Bone marrow (tissue), 2 donors: ENCODE results near the gene APOC3.
"Not testable (repeated sequence)": the region's sequence is repeated elsewhere in the genome, so short reads cannot be mapped to it uniquely, and the experiment has no call there.

ENCODE experiments used
- DNase-seq, 2 donors: peaks; one replicate each; lab custom pipeline; 2025; lab: John Stamatoyannopoulos, UW

Gene APOC3

DNA sequence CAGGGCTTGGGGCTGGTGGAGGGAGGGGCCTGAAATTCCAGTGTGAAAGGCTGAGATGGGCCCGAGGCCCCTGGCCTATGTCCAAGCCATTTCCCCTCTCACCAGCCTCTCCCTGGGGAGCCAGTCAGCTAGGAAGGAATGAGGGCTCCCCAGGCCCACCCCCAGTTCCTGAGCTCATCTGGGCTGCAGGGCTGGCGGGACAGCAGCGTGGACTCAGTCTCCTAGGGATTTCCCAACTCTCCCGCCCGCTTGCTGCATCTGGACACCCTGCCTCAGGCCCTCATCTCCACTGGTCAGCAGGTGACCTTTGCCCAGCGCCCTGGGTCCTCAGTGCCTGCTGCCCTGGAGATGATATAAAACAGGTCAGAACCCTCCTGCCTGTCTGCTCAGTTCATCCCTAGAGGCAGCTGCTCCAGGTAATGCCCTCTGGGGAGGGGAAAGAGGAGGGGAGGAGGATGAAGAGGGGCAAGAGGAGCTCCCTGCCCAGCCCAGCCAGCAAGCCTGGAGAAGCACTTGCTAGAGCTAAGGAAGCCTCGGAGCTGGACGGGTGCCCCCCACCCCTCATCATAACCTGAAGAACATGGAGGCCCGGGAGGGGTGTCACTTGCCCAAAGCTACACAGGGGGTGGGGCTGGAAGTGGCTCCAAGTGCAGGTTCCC lies at the start of gene APOC3:
Gene APOC3, plus strand, starts transcription at position 383 of the 659 bp plus-strand sequence. CDS start 676 bp downstream, outside the sequence.
- DNase-seq = no peak

DNA sequence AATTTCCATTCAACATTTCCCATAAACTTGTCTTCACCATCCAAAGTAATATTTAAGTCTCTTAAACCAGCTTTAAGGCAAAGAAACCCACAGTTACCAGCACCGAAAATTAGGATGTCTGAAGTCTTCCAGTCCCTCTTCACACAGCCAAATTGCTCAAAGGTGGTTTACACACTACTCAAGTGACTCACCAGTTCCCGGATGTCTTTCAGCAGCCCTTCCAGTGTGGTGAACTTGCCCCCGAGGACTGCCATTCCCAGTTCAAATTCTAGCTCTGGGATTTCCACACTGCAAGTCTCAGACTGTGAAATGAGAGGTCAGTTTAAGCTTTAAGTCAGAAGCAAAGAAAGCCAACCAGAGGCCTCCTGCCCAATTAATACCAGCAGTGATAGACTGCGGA lies 47.0 kb upstream of the APOC3 start:
- no peak for DNase-seq

DNA sequence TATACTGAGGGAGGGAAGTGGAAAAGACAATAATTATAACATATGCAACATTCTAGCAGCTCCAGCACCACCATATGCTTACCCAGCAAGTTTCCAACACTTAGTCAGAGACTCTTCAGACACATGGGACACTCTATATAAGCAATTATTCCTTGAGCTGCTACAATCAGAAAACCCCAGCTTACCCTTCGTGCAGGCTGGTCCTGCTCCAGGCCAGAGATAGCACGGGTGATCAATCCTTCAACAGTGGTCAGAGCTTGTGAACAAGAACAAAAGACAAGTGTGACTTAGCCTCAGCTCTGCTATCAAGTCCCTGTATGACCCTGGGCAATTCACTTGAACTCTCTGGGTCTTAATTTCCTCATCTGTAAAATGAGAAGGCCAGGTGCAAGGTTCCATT lies 43.4 kb upstream of the APOC3 start:
- no peak for DNase-seq

DNA sequence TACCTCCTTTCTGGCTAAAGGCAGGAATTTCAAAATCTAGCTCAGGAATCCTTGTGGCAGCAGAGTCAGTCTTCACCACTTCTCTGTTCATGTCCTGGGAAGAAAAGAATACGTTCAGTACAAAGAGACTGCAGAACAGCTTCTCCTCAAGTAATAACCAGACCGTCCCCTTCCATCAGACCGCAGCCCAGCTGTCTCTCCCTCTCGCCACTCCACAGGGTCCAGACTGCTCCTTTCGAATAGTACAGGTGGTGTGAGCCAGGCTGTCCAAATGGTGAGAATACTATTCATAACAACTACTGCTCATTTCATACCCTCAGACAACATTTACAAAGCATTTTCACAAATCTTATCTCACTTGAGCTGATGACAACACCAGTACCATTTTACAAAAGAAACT lies 42.7 kb upstream of the APOC3 start:
- no peak for DNase-seq

- no peak for DNase-seq
Measured at GRCh38 chr11:116787436-116787785, 42.3 kb upstream of the APOC3 start.

GRCh38 chr11:116787786-116788486 lies 41.8 kb upstream of the APOC3 start, which contains the start of gene ZPR1:
TSS of gene ZPR1 (minus strand) at chr11:116788023. CDS start at chr11:116787990, 33 bp downstream.
- DNase-seq = peak; percentile 73 to 83

DNA sequence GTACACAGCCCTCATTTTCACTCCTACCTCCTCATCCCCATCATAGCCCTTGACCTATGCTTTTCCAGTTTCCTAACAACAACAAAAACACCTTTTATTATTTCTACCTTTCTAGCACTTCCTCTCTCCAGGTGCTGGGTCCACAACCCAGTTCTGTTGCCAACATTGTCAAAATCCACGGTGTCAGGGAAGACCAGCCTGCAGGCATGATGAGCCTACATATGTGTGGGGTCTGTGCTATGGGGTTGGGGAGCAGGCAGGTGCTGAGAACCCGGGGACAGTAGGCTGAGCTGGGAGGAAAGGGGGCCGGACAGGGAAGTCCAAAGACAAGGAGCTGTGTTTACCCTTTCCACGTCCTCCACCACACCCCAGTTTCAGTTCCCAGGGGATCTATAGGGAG lies 41.2 kb upstream of the APOC3 start:
- no peak for DNase-seq

DNA sequence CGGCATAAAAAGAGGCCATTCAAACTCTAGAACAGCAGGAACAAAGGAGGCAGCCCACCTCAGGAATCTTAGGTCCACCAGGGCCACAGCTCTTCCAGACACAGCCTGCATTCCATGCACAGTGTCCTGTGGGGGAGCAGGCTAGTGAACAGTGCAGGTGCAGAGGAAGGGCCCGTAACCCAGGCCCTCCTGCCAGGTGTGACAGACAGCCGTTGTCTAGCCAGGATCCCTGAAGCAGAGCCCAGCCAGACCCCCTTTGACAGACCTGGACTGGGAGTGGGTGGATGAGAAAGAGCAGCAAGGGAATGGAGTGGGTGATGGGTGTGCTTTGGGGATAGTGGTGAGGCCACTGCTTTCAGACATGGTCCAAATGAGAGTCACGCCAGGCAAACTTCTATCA lies 40.7 kb upstream of the APOC3 start:
- no peak for DNase-seq

- no peak for DNase-seq
Measured at GRCh38 chr11:116790167-116791001, 39.3 kb upstream of the APOC3 start.

DNA sequence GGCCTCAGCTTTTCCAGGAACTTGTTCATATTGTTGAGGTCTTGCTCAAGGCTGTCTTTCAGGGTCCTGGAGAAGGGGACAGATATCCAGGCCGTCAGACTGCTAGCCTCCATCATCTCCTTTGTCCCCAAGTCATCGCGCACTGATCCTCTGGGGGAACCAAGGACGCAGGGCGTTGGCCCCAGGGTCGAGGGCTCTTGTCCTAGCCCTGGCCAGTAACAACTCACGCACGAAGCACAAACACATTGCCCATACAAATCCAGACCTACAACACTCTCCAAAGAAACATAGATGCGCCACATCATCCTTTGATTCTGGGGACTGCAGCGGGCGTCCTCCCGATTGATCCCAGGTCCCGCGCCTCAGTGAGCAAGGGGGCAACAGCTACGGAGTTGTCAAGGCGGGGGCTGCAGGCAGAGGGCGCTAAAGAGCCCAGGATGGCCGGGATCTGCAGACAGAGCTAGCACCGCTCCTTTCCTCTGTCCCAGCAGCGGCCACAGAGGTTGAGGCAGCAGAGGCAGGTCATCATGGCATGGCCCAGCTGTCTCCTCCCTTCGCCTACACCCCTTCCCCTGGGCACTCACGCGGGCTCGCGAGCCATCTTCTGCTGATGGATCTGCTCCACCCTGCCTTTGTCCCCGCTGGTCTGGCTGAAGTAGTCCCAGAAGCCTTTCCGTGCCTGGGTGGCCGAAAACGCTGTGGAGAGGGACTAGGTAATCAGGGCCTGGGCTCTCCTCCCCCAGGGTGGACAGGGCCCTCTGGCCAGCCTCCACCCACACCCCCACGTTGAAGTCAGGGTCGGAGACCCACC lies 38.5 kb upstream of the APOC3 start:
- DNase-seq = peak; percentile 47 to 48

GRCh38 chr11:116791813-116792143 lies 37.9 kb upstream of the APOC3 start, which contains the start of gene APOA5:
TSS of gene APOA5 (minus strand) at chr11:116791879. CDS start at chr11:116791860, 19 bp downstream.
- DNase-seq = no peak

GRCh38 chr11:116792144-116792868 lies 37.4 kb upstream of the APOC3 start:
- no peak for DNase-seq

GRCh38 chr11:116792869-116793771 lies 36.6 kb upstream of the APOC3 start:
- no peak for DNase-seq

GRCh38 chr11:116793772-116794097 lies 36.0 kb upstream of the APOC3 start:
- no peak for DNase-seq

DNA sequence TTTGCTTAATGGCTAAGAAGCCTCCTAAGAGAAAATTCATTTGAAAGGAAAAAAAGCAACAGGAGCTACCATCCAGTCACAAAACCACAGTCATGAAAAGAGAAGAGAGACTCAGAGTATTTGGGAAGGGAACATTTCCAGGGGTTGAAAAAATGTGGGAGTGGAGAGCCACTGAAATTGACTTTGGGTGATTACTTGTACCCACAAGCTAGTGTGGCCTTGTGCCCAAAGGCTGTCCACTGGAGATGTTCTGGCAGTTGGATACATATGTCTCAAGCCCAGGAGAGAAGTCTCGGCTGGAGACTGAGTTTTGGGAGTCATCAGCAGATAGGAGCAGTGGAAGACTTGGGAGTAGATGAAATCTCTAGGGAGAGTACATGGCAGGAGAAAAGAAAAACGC lies 34.9 kb upstream of the APOC3 start:
- no peak for DNase-seq

- DNase-seq = no peak
Measured at GRCh38 chr11:116796548-116796947, 33.2 kb upstream of the APOC3 start.

- DNase-seq = no peak
Measured at GRCh38 chr11:116797816-116798215, 31.9 kb upstream of the APOC3 start.

- DNase-seq = no peak
Measured at GRCh38 chr11:116798368-116798767, 31.3 kb upstream of the APOC3 start.

GRCh38 chr11:116800610-116801009 lies 29.1 kb upstream of the APOC3 start:
- no peak for DNase-seq

DNA sequence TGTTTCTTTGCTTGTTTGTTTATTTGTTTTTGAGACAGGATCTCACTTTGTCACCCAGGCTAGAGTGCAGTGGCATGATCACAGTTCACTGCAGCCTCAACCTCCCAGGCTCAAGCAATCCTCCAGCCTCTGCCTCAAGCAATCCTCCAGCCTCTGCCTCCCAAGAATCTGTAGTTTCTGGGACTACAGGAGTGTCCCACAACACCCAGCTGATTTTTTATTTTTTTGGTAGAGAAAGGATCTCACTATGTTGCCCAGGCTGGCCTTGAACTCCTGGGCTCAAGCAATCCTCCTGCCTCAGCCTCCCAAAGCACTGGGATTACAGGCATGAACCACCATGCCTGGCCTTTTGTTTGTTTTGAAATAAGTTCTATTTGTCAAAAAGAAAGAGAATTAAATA lies 28.0 kb upstream of the APOC3 start:
- DNase-seq = not testable (repeated sequence)
